H1 (cell line): ENCODE data around the gene CYP2W1. TPM values are rescaled to one million over a fixed set of nuclear protein-coding genes. Genes with fewer than 3 reads are reported as not detected.
A peak's percentile ranks its signal among the peaks of the same experiment; 100 is the strongest.

Source experiments
- E2F6 ChIP-seq: IDR thresholded peaks from 2 replicates; pipeline ENCODE4 v1.6.1; 2012; ENCODE audit warnings: inconsistent platforms
- EZH2 ChIP-seq: fragments of 200-600 bp; sonication (generic); IDR thresholded peaks from 2 replicates; pipeline ENCODE4 v1.7.1; 2012; ENCODE audit warnings: low read depth, mild to moderate bottlenecking, moderate library complexity, low read length, inconsistent platforms; ENCODE audit not compliant: severe bottlenecking
- HDAC2 ChIP-seq, 2 experiments: fragments of 300-600 bp in 1 of 2; sonication (generic) in 1 of 2; IDR thresholded peaks; 2 replicates each; pipeline ENCODE4 v1.6.1; 2011 to 2012; ENCODE audit warnings: low read depth in 2 of 2, low read length in 2 of 2, mild to moderate bottlenecking in 2 of 2, moderate library complexity in 2 of 2, borderline replicate concordance in 1 of 2, inconsistent platforms in 1 of 2
- JUN ChIP-seq: IDR thresholded peaks from 2 replicates; pipeline ENCODE4 v1.6.1; 2011; ENCODE audit warnings: low read depth, mild to moderate bottlenecking, improper control_type of control experiment, low read length
- KDM1A ChIP-seq: fragments of 200-600, 300-600 bp; sonication (generic); IDR thresholded peaks from 2 replicates; pipeline ENCODE4 v1.7.1; 2016; ENCODE audit warnings: mild to moderate bottlenecking, low read length, borderline replicate concordance
- NANOG ChIP-seq: IDR thresholded peaks from 2 replicates; pipeline ENCODE4 v1.6.1; 2011; ENCODE audit warnings: low read length, low read depth, mild to moderate bottlenecking, inconsistent platforms; ENCODE audit not compliant: insufficient read depth, poor library complexity, severe bottlenecking
- POLR2A ChIP-seq, 2 experiments: IDR thresholded peaks; 1 replicate in 1 of 2; 2 replicates in 1 of 2; pipeline ENCODE4 v1.6.1; 2011; ENCODE audit warnings: low read depth in 2 of 2, low read length in 2 of 2, mild to moderate bottlenecking in 2 of 2; ENCODE audit errors: control extremely low read depth in 1 of 2
- SIN3A ChIP-seq, 2 experiments: IDR thresholded peaks in 1 of 2; conservative IDR thresholded peaks in 1 of 2; 2 replicates each; pipeline ENCODE4 v1.6.1; 2011 to 2012; ENCODE audit warnings: low read length in 2 of 2, improper control_type of control experiment in 1 of 2, low read depth in 1 of 2, mild to moderate bottlenecking in 1 of 2
- SIRT6 ChIP-seq: IDR thresholded peaks from one replicate; pipeline ENCODE4 v1.7.1; 2012; ENCODE audit warnings: low read length, inconsistent platforms
- TBP ChIP-seq: IDR thresholded peaks from 2 replicates; pipeline ENCODE4 v1.6.1; 2011; ENCODE audit warnings: low read depth, low read length, improper control_type of control experiment
- TCF12 ChIP-seq: IDR thresholded peaks from 2 replicates; pipeline ENCODE4 v1.6.1; 2011; ENCODE audit warnings: low read depth, mild to moderate bottlenecking, low read length
- USF2 ChIP-seq: IDR thresholded peaks from 2 replicates; pipeline ENCODE4 v1.6.1; 2011; ENCODE audit warnings: low read length, improper control_type of control experiment
- polyA plus RNA-seq, 7 experiments: library from polyadenylated mRNA; depleted of rRNA in 3 of 7; stranded (reverse) in 5 of 7; unstranded in 2 of 7; fragments of >200 nt in 5 of 7; fragments of 200-250 nt in 2 of 7; gene quantifications; 1 replicate in 5 of 7; 2 replicates in 1 of 7; 4 replicates in 1 of 7; pipeline versions ENCODE4 v1.2.1 to v1.2.3, GENCODE V29; 2011 to 2013; ENCODE audit warnings: missing spikeins in 2 of 7, mixed read lengths in 2 of 7
- total RNA-seq: library from RNA; stranded (reverse); fragmentation: NEBNext Ultra II Directional; extraction: Animal tissue kit (Norgen Biotek cat#: 25700); gene quantifications from 2 replicates; pipeline ENCODE4 v1.2.1, GENCODE V29; 2021

CYP2W1 gene
- total and polyA plus RNA-seq, 2 of the 8 experiments (the other 6 are each of a cell fraction or from before 2014, with no cell fraction given), result not detected

- TF ChIP-seq E2F6, result peak; percentile 30; the same call in 1 of the 2 replicates
- no peak for TF ChIP-seq JUN
- TF ChIP-seq USF2, result peak; percentile 13; the same call in 1 of the 2 replicates
- TF ChIP-seq NANOG, result peak; percentile 39
- no peak for TF ChIP-seq SIRT6
- no peak; the same call in 1 of the 2 replicates for TF ChIP-seq TBP
- TF ChIP-seq EZH2, result no peak
- TF ChIP-seq SIN3A (conservative IDR thresholded peaks at IDR 0.05 in 1 of 2, IDR thresholded peaks at IDR 0.05 in 1 of 2; ENCODE audit: low read depth in 1 of 2, low read length in 2 of 2), result peak; percentile 71 to 90; a peak in 2 of 4 replicates
- TF ChIP-seq KDM1A, result peak; percentile 76; the same call in 1 of the 2 replicates
- TF ChIP-seq HDAC2 (IDR thresholded peaks at IDR 0.05; ENCODE audit: borderline replicate concordance in 1 of 2, low read depth in 2 of 2, low read length in 2 of 2), result peak in 1 of 2 experiments; percentile 83; a peak in 1 of 4 replicates
- TF ChIP-seq POLR2A (IDR thresholded peaks at IDR 0.05; ENCODE audit: control extremely low read depth in 1 of 2, low read depth in 2 of 2, low read length in 2 of 2), result no peak
- no peak for TF ChIP-seq TCF12
These were observed 10.0 kb downstream of the CYP2W1 start (continued) for GRCh38 chr7:992709-993607.
